ENCODE measurements around the gene UNCX. TPM values are rescaled to one million over a fixed set of nuclear protein-coding genes. Genes with fewer than 3 reads are reported as not detected.

UNCX gene
- total RNA-seq, 2 experiments from 2014 or later, result not detected

GRCh38 chr7:1220000-1220726 lies 12.5 kb upstream of the UNCX start:
- H3K4me3 ChIP-seq (ENCODE audit: low read depth, low read length, poor library complexity, severe bottlenecking), result no peak overlapping the region
- intact Hi-C loops (cut with micrococcal nuclease; ENCODE audit: unreplicated experiment), result no loop called here
- no peak for TF ChIP-seq CTCF (conservative IDR thresholded peaks at IDR 0.05; ENCODE audit: low read length)
- no peak for TF ChIP-seq EZH2phosphoT487 (IDR thresholded peaks at IDR 0.05; ENCODE audit: borderline replicate concordance, low read depth, low read length)
- ChIA-PET CTCF (ENCODE audit: unreplicated experiment) (no interaction called here), POLR2A (no interaction called here)
- H3K36me3 ChIP-seq (ENCODE audit: insufficient read depth, low read length), result no peaks in the 10 kb centered on the region
- no peak overlapping the region for H3K4me2 ChIP-seq (ENCODE audit: low read length)
- DNase-seq (ENCODE audit: low spot score), result no peak
- no peaks in the 10 kb centered on the region for H3K9me2 ChIP-seq (ENCODE audit: insufficient read depth, low read length)
- no peaks in the 10 kb centered on the region for H3K9me3 ChIP-seq (ENCODE audit: low read length)
- no peak overlapping the region for H2AFZ ChIP-seq (ENCODE audit: low read length)
- no peak overlapping the region for H3K27ac ChIP-seq (ENCODE audit: low read depth, low read length, poor library complexity, severe bottlenecking)
- no peaks in the 10 kb centered on the region for H4K20me1 ChIP-seq (ENCODE audit: insufficient read depth, low read length)
- BruUV-seq (replicated peaks), result no TSS peak
- no peaks in the 10 kb centered on the region for H3K79me2 ChIP-seq (ENCODE audit: insufficient read depth, low read depth, low read length)
- H3K4me1 ChIP-seq (ENCODE audit: insufficient read depth, low read length, poor library complexity, severe bottlenecking), result no peaks in the 10 kb centered on the region

- H3K27ac ChIP-seq (ENCODE audit: low read depth, low read length, poor library complexity, severe bottlenecking), result no peak overlapping the region
- ChIA-PET CTCF (ENCODE audit: unreplicated experiment) (interaction anchor here (0.6 kb wide), 1 partner anchor 238 kb away, joined by 3 read pairs; no protein-coding TSS in a partner anchor), POLR2A (no interaction called here)
- BruUV-seq (replicated peaks), result no TSS peak
- H2AFZ ChIP-seq (ENCODE audit: low read length), result no peak overlapping the region
- no peak overlapping the region for H3K4me2 ChIP-seq (ENCODE audit: low read length)
- H3K4me1 ChIP-seq (ENCODE audit: insufficient read depth, low read length, poor library complexity, severe bottlenecking), result no peaks in the 10 kb centered on the region
- no peak for DNase-seq (ENCODE audit: low spot score)
- TF ChIP-seq EZH2phosphoT487 (IDR thresholded peaks at IDR 0.05; ENCODE audit: borderline replicate concordance, low read depth, low read length) (no peak), CTCF (conservative IDR thresholded peaks at IDR 0.05; ENCODE audit: low read length) (no peak)
- H4K20me1 ChIP-seq (ENCODE audit: insufficient read depth, low read length), result no peaks in the 10 kb centered on the region
- no peak overlapping the region for H3K4me3 ChIP-seq (ENCODE audit: low read depth, low read length, poor library complexity, severe bottlenecking)
- H3K36me3 ChIP-seq (ENCODE audit: insufficient read depth, low read length), result no peaks in the 10 kb centered on the region
- no peaks in the 10 kb centered on the region for H3K9me2 ChIP-seq (ENCODE audit: insufficient read depth, low read length)
- H3K9me3 ChIP-seq (ENCODE audit: low read length), result no peaks in the 10 kb centered on the region
- intact Hi-C loops (cut with micrococcal nuclease; ENCODE audit: unreplicated experiment), result no loop called here
- H3K79me2 ChIP-seq (ENCODE audit: insufficient read depth, low read depth, low read length), result no peaks in the 10 kb centered on the region
Measured at GRCh38 chr7:1220977-1221745, 11.5 kb upstream of the UNCX start.

All from OCI-LY7 (cell line).